ENCODE data around the gene HOXB5.

HOXB5 gene

DNA sequence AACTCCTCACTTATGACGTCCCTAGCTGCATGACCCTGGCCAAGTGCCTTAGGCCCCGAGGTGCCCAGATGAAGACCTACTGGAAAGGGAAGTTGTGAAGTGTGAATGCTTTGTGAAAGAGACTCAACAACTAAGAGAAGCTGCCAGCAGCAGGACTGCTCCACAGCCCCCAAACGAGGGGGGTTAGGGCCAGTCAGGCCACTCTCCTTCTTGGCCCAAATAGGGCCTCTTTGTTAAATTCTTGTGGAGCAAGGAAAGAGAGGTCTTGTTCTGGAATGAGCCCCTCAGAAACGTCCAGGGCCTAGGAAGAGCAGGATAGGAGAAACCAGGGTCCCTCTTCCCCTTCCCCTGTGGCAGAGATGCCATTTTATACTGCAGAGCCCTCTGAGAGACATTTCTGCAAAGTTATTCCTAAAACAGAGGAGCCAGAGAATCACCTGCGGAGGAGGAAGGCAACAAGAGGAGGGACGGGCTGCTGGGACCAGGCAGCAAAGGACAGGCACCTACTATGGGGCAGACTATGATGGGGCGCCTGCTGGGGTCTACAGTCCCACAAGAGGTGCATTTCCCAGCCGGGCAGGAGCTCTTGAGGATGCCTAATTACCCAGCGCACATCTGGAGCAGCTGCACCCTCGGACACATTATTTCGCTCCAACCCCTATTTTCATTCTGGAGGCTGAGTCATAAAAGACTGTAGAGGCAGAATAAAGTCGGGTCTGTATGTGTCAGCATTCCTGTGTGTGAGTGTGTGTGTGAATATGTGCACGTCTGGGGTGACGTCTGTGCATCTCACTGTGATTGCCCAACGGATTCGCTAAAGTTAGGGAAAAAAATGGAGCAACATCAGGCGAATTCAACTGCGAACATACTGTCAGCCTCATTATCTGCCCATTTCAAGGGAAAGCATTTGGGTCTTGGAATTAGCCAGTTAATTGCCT lies 44.0 kb upstream of the HOXB5 start:
- H3K9ac ChIP-seq (ENCODE audit: low read length): no peak overlapping the region
- no peak overlapping the region for H2AFZ ChIP-seq (ENCODE audit: low read depth, low read length)
- H4K91ac ChIP-seq (ENCODE audit: low read length): no peak overlapping the region
- peak overlapping the region in 1 of 2 experiments; percentile 30 for H3K14ac ChIP-seq (ENCODE audit: low read length in 2 of 2)
- H2BK120ac ChIP-seq (ENCODE audit: low read depth, low read length): no peak overlapping the region
- DNase-seq: peak; percentile 99
- no peak overlapping the region for H3K23ac ChIP-seq (ENCODE audit: low read length in 2 of 2)
- no peaks in the 10 kb centered on the region for H3K9me3 ChIP-seq (ENCODE audit: control insufficient read depth, low read length)
- no peaks in the 10 kb centered on the region for H3K79me1 ChIP-seq (replicated peaks; ENCODE audit: low read length, poor library complexity, severe bottlenecking)
- 35% methylated on average over 14 of the region's 18 CpGs for WGBS
- no peak overlapping the region for H3K4me2 ChIP-seq (ENCODE audit: low read length, poor library complexity, severe bottlenecking)
- no peak overlapping the region for H3K4me3 ChIP-seq (ENCODE audit: insufficient read depth in 1 of 2, low read depth in 1 of 2, low read length in 2 of 2)
- no peak overlapping the region for H2AK5ac ChIP-seq (ENCODE audit: low read length, severe bottlenecking)
- no peaks in the 10 kb centered on the region for H3K36me3 ChIP-seq (ENCODE audit: control insufficient read depth in 1 of 2, insufficient read depth in 2 of 2, low read depth in 1 of 2, low read length in 2 of 2)
- peaks cover 9% of the 10 kb centered on the region for H3K4me1 ChIP-seq (ENCODE audit: control insufficient read depth, insufficient read depth, low read depth, low read length)
- H4K8ac ChIP-seq (ENCODE audit: low read length): peak overlapping the region; percentile 61
- H2BK12ac ChIP-seq (ENCODE audit: low read length in 2 of 2): peak overlapping the region in 1 of 2 experiments; percentile 63
- H2BK5ac ChIP-seq (ENCODE audit: low read depth, low read length, poor library complexity, severe bottlenecking): no peak overlapping the region
- H3K27ac ChIP-seq (ENCODE audit: low read length, poor library complexity, severe bottlenecking): no peak overlapping the region
- H3K18ac ChIP-seq (ENCODE audit: low read depth in 1 of 2, low read length in 2 of 2): peak overlapping the region in 1 of 2 experiments; percentile 56
- H2BK15ac ChIP-seq (ENCODE audit: low read depth, poor library complexity, severe bottlenecking): no peak overlapping the region
- H3K27me3 ChIP-seq (ENCODE audit: control insufficient read depth in 1 of 2, insufficient read depth in 1 of 2, low read length in 2 of 2): peaks cover 99 to 100% of the 10 kb centered on the region in 2 experiments
- peak overlapping the region; percentile 24 to 46 for H3K4ac ChIP-seq (ENCODE audit: low read depth in 1 of 2, low read length in 2 of 2)

DNA sequence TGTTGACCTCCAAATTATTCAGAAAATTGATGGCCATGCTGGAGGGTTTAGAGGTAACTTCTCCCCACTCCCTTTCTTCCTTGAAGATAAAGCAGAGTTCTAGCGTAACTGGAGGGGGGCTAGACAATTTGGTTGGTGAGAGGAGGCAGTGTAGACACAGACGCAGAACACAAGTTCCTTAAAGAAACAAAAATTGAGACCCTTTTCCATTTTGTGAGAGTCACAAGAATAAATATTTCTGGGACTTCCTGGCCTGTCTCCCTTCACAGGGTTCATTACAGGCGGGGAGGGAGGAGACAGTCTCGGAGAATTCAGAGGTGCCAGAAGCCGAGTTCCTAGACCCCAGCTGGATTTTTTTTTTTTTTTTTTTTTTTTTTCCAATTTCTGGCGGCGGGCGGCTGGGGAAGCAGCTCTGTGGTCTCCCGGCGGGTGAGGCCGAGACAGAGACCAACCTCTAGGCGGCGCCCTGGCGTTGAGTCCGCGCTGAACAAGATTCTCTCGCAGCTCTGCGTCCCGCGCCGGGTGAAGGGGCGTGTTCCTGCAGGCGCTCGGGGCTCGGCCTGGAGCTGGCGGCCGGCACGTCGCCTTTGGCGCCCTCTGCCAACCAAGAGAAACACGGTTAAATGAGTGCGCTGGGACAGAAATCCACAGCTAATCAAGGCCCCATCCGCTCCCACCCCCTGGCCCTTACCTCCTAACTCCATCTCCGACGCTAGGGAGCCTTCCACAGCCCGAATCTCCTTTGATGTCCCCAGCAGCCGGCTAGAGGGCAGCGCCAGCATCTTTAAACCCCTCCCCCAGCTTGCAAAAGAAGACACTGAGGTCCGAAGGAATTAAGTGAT lies 42.8 kb upstream of the HOXB5 start:
- peak overlapping the region in 1 of 2 experiments; percentile 11 for H3K14ac ChIP-seq (ENCODE audit: low read length in 2 of 2)
- H2BK120ac ChIP-seq (ENCODE audit: low read depth, low read length): no peak overlapping the region
- H3K4me2 ChIP-seq (ENCODE audit: low read length, poor library complexity, severe bottlenecking): peak overlapping the region; percentile 32
- H3K36me3 ChIP-seq (ENCODE audit: control insufficient read depth in 1 of 2, insufficient read depth in 2 of 2, low read depth in 1 of 2, low read length in 2 of 2): no peaks in the 10 kb centered on the region
- H3K18ac ChIP-seq (ENCODE audit: low read depth in 1 of 2, low read length in 2 of 2): peak overlapping the region; percentile 29 to 50
- no peaks in the 10 kb centered on the region for H3K79me1 ChIP-seq (replicated peaks; ENCODE audit: low read length, poor library complexity, severe bottlenecking)
- no peak overlapping the region for H3K27ac ChIP-seq (ENCODE audit: low read length, poor library complexity, severe bottlenecking)
- no peak overlapping the region for H2AK5ac ChIP-seq (ENCODE audit: low read length, severe bottlenecking)
- H2AFZ ChIP-seq (ENCODE audit: low read depth, low read length): no peak overlapping the region
- 3% methylated on average over 34 of the region's 39 CpGs for WGBS
- no peak overlapping the region for H4K91ac ChIP-seq (ENCODE audit: low read length)
- peak overlapping the region; percentile 31 for H2BK15ac ChIP-seq (ENCODE audit: low read depth, poor library complexity, severe bottlenecking)
- H4K8ac ChIP-seq (ENCODE audit: low read length): no peak overlapping the region
- peaks cover 99 to 100% of the 10 kb centered on the region in 2 experiments for H3K27me3 ChIP-seq (ENCODE audit: control insufficient read depth in 1 of 2, insufficient read depth in 1 of 2, low read length in 2 of 2)
- H3K4me3 ChIP-seq (ENCODE audit: insufficient read depth in 1 of 2, low read depth in 1 of 2, low read length in 2 of 2): no peak overlapping the region
- H3K9ac ChIP-seq (ENCODE audit: low read length): peak overlapping the region; percentile 15
- no peak overlapping the region for H2BK12ac ChIP-seq (ENCODE audit: low read length in 2 of 2)
- H3K4me1 ChIP-seq (ENCODE audit: control insufficient read depth, insufficient read depth, low read depth, low read length): peaks cover 6% of the 10 kb centered on the region
- DNase-seq: peak; percentile 94
- no peak overlapping the region for H3K4ac ChIP-seq (ENCODE audit: low read depth in 1 of 2, low read length in 2 of 2)
- no peaks in the 10 kb centered on the region for H3K9me3 ChIP-seq (ENCODE audit: control insufficient read depth, low read length)
- no peak overlapping the region for H2BK5ac ChIP-seq (ENCODE audit: low read depth, low read length, poor library complexity, severe bottlenecking)
- H3K23ac ChIP-seq (ENCODE audit: low read length in 2 of 2): no peak overlapping the region

DNA sequence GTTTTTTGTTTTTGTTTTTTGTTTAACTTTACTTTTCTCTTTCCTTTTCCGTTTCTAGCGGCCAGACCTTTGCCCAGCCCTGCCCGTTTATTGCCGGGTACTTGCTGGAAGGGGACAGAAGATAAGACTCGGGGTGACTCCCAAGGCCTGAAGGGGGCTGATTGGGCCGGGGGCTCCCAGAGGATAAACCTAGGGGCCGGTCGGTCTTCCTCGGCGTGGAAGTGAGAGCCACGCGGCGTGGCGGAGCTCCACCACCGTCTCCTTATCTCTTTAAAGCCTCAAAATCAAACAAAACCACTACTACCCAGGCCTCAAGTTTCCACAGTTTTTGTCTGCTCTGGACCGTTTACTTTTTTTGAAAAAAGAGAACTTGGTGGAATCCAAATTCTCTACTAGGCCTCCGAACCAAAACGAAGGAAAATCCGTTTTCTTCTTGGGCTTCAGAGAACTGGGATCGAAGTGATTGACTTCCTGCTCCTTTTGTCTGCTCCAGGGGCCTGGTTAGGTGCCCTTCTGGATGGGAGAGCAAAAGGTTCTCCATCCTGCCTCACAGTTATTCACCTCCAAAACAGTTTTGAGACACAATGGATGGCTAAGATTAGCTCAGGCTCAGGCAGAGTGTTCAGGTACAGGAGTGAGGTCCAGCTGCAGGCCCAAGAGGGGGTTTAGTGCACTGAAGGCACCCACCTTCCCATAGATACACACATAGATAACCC lies 41.1 kb upstream of the HOXB5 start:
- H3K27ac ChIP-seq (ENCODE audit: low read length, poor library complexity, severe bottlenecking): no peak overlapping the region
- peak overlapping the region; percentile 13 to 48 for H3K18ac ChIP-seq (ENCODE audit: low read depth in 1 of 2, low read length in 2 of 2)
- 69% methylated on average over 20 of the region's 20 CpGs for WGBS
- H2BK12ac ChIP-seq (ENCODE audit: low read length in 2 of 2): no peak overlapping the region
- H4K8ac ChIP-seq (ENCODE audit: low read length): no peak overlapping the region
- DNase-seq: no peak
- H2BK15ac ChIP-seq (ENCODE audit: low read depth, poor library complexity, severe bottlenecking): no peak overlapping the region
- no peak overlapping the region for H3K4me3 ChIP-seq (ENCODE audit: insufficient read depth in 1 of 2, low read depth in 1 of 2, low read length in 2 of 2)
- H3K14ac ChIP-seq (ENCODE audit: low read length in 2 of 2): no peak overlapping the region
- no peak overlapping the region for H2AK5ac ChIP-seq (ENCODE audit: low read length, severe bottlenecking)
- H3K23ac ChIP-seq (ENCODE audit: low read length in 2 of 2): peak overlapping the region in 1 of 2 experiments; percentile 75
- no peak overlapping the region for H3K4me2 ChIP-seq (ENCODE audit: low read length, poor library complexity, severe bottlenecking)
- peaks cover 6% of the 10 kb centered on the region for H3K4me1 ChIP-seq (ENCODE audit: control insufficient read depth, insufficient read depth, low read depth, low read length)
- H3K9me3 ChIP-seq (ENCODE audit: control insufficient read depth, low read length): peaks cover 3% of the 10 kb centered on the region
- H4K91ac ChIP-seq (ENCODE audit: low read length): no peak overlapping the region
- H3K36me3 ChIP-seq (ENCODE audit: control insufficient read depth in 1 of 2, insufficient read depth in 2 of 2, low read depth in 1 of 2, low read length in 2 of 2): no peaks in the 10 kb centered on the region
- H2BK120ac ChIP-seq (ENCODE audit: low read depth, low read length): no peak overlapping the region
- no peaks in the 10 kb centered on the region for H3K79me1 ChIP-seq (replicated peaks; ENCODE audit: low read length, poor library complexity, severe bottlenecking)
- H3K4ac ChIP-seq (ENCODE audit: low read depth in 1 of 2, low read length in 2 of 2): no peak overlapping the region
- no peak overlapping the region for H3K9ac ChIP-seq (ENCODE audit: low read length)
- no peak overlapping the region for H2BK5ac ChIP-seq (ENCODE audit: low read depth, low read length, poor library complexity, severe bottlenecking)
- no peak overlapping the region for H2AFZ ChIP-seq (ENCODE audit: low read depth, low read length)
- peaks cover 99 to 100% of the 10 kb centered on the region in 2 experiments for H3K27me3 ChIP-seq (ENCODE audit: control insufficient read depth in 1 of 2, insufficient read depth in 1 of 2, low read length in 2 of 2)
